NCI-H1694 (cell line): ENCODE results near the gene PTPA.

Experiments
- DNase-seq: peaks from one replicate; lab custom pipeline; 2025; lab: John Stamatoyannopoulos, UW

The PTPA gene

GRCh38 chr9:129138476-129139232 lies 27.4 kb downstream of the PTPA start:
- no peak for DNase-seq

GRCh38 chr9:129139233-129139992 lies 28.2 kb downstream of the PTPA start:
- peak; percentile 80 for DNase-seq

GRCh38 chr9:129139993-129140396 lies 28.8 kb downstream of the PTPA start:
- peak; percentile 97 for DNase-seq

GRCh38 chr9:129140397-129141065 lies 29.3 kb downstream of the PTPA start:
- DNase-seq: no peak

- no peak for DNase-seq
Observed at GRCh38 chr9:129141066-129142041, 30.1 kb downstream of the PTPA start.

- DNase-seq: no peak
Observed at GRCh38 chr9:129142138-129142935, 31.1 kb downstream of the PTPA start.

- DNase-seq: peak; percentile 74
Observed at GRCh38 chr9:129143031-129143927, 32.1 kb downstream of the PTPA start.

- no peak for DNase-seq
Observed at GRCh38 chr9:129145316-129145715, 34.1 kb downstream of the PTPA start.

- no peak for DNase-seq
Observed at GRCh38 chr9:129145841-129146292, 34.7 kb downstream of the PTPA start.

- no peak for DNase-seq
Observed at GRCh38 chr9:129146441-129146941, 35.3 kb downstream of the PTPA start.

- DNase-seq: no peak
Observed at GRCh38 chr9:129148463-129149204, 37.4 kb downstream of the PTPA start.

- DNase-seq: no peak
Observed at GRCh38 chr9:129149442-129149841, 38.2 kb downstream of the PTPA start.

- no peak for DNase-seq
Observed at GRCh38 chr9:129150122-129150521, 38.9 kb downstream of the PTPA start.

- DNase-seq: no peak
Observed at GRCh38 chr9:129150672-129151211, 39.5 kb downstream of the PTPA start.

- no peak for DNase-seq
Observed at GRCh38 chr9:129151469-129151868, 40.3 kb downstream of the PTPA start.

- no peak for DNase-seq
Observed at GRCh38 chr9:129154866-129155477, 43.8 kb downstream of the PTPA start.

- DNase-seq: no peak
Observed at GRCh38 chr9:129156163-129156562, 44.9 kb downstream of the PTPA start.
